IMR-90 (cell line): ENCODE measurements around the gene TRAPPC2L. TPM values are rescaled to one million over a fixed set of nuclear protein-coding genes. Genes with fewer than 3 reads are reported as not detected.

Experiments used
- ATAC-seq: fragments of 200-7000 bp; cut with Tn5 transposase; 2 replicates; pipeline ENCODE4 v1.9.1; 2020; ENCODE audit warnings: low read depth, mild to moderate bottlenecking, moderate library complexity
- BruUV-seq: library from RNA; stranded (reverse); fragments of 400-500 nt; replicated peaks from 2 replicates; lab custom pipeline; 2021; lab: Mats Ljungman, UMichigan
- CTCF ChIA-PET: fragments of 300-600 bp; formaldehyde crosslinking; extraction: SDS; loops from one replicate; lab custom pipeline; 2021; ENCODE audit warnings: antibody characterized with exemption; lab: Yijun Ruan, JAX
- POLR2A ChIA-PET: fragments of 300-600 bp; sonication (Branson Sonifier 250); formaldehyde crosslinking; loops from one replicate; lab custom pipeline; 2022; ENCODE audit warnings: antibody characterized with exemption; ENCODE audit not compliant: unreplicated experiment; lab: Charles Lee
- DNase-seq: peaks from one replicate; pipeline ENCODE4 v3.0.0; 2013
- H2AFZ ChIP-seq: replicated peaks from 2 replicates; pipeline ENCODE3; 2013; ENCODE audit warnings: low read length, mild to moderate bottlenecking; ENCODE audit not compliant: poor library complexity
- H2AK5ac ChIP-seq: 2 replicates; pipeline ENCODE4 v1.6.1; 2013; ENCODE audit warnings: low read depth, low read length, inconsistent platforms
- H2AK9ac ChIP-seq: replicated peaks from 2 replicates; pipeline ENCODE3; 2013; ENCODE audit warnings: mild to moderate bottlenecking, low read depth, low read length, moderate library complexity; ENCODE audit not compliant: poor library complexity
- H2BK120ac ChIP-seq: 2 replicates; pipeline ENCODE4 v1.6.1; 2013; ENCODE audit warnings: low read depth, low read length, inconsistent platforms
- H2BK15ac ChIP-seq: 3 replicates; pipeline ENCODE4 v1.6.1; 2013; ENCODE audit warnings: low read depth, low read length, inconsistent platforms
- H2BK20ac ChIP-seq: 2 replicates; pipeline ENCODE4 v1.6.1; 2013; ENCODE audit warnings: low read depth, mild to moderate bottlenecking, inconsistent platforms, low read length, moderate library complexity
- H2BK5ac ChIP-seq: 2 replicates; pipeline ENCODE4 v1.6.1; 2013; ENCODE audit warnings: mild to moderate bottlenecking, low read depth, low read length, inconsistent platforms; ENCODE audit not compliant: poor library complexity, severe bottlenecking
- H3K14ac ChIP-seq: replicated peaks from 2 replicates; pipeline ENCODE4 v1.6.1; 2013; ENCODE audit warnings: low read depth, low read length, inconsistent platforms
- H3K18ac ChIP-seq: 2 replicates; pipeline ENCODE4 v1.6.1; 2013; ENCODE audit warnings: low read depth, low read length, control low read depth
- H3K23ac ChIP-seq: 2 replicates; pipeline ENCODE4 v1.6.1; 2013; ENCODE audit warnings: low read depth, low read length, inconsistent platforms
- H3K27ac ChIP-seq: 2 replicates; pipeline ENCODE4 v1.5.1; 2013; ENCODE audit warnings: mild to moderate bottlenecking, control low read depth, low read length; ENCODE audit not compliant: insufficient read depth
- H3K27me3 ChIP-seq: 2 replicates; pipeline ENCODE4 v1.6.1; 2013; ENCODE audit warnings: low read length; ENCODE audit not compliant: control insufficient read depth, insufficient read depth
- H3K36me3 ChIP-seq: 2 replicates; pipeline ENCODE4 v1.6.1; 2013; ENCODE audit warnings: low read length, mixed read lengths; ENCODE audit not compliant: control insufficient read depth, insufficient read depth
- H3K4ac ChIP-seq: 2 replicates; pipeline ENCODE4 v1.6.1; 2013; ENCODE audit warnings: low read depth, low read length, inconsistent platforms
- H3K4me1 ChIP-seq: 2 replicates; pipeline ENCODE4 v1.6.1; 2013; ENCODE audit warnings: low read length, mixed read lengths; ENCODE audit not compliant: control insufficient read depth, insufficient read depth
- H3K4me2 ChIP-seq: 2 replicates; pipeline ENCODE4 v1.6.1; 2013; ENCODE audit warnings: low read depth, mild to moderate bottlenecking, control low read depth, low read length, moderate library complexity
- H3K4me3 ChIP-seq: 2 replicates; pipeline ENCODE4 v1.5.1; 2013; ENCODE audit warnings: low read depth, mild to moderate bottlenecking, control low read depth, low read length, moderate library complexity; ENCODE audit not compliant: insufficient read depth
- H3K56ac ChIP-seq: 2 replicates; pipeline ENCODE4 v1.6.1; 2013; ENCODE audit warnings: low read length, inconsistent platforms; ENCODE audit not compliant: insufficient read depth; ENCODE audit errors: extremely low read depth
- H3K79me1 ChIP-seq, 2 experiments: 2 replicates each; pipeline ENCODE4 v1.6.1; 2013; ENCODE audit warnings: low read length in 2 of 2, inconsistent platforms in 1 of 2, low read depth in 1 of 2
- H3K9ac ChIP-seq: 2 replicates; pipeline ENCODE4 v1.6.1; 2013; ENCODE audit warnings: low read depth, low read length, control low read depth
- H3K9me1 ChIP-seq: 2 replicates; pipeline ENCODE4 v1.6.1; 2013; ENCODE audit warnings: low read length, inconsistent platforms; ENCODE audit not compliant: insufficient read depth
- H3K9me3 ChIP-seq: 2 replicates; pipeline ENCODE4 v1.6.1; 2013; ENCODE audit warnings: low read length; ENCODE audit not compliant: control insufficient read depth, insufficient read depth
- H4K20me1 ChIP-seq: 2 replicates; pipeline ENCODE4 v1.6.1; 2013; ENCODE audit warnings: low read length, inconsistent platforms; ENCODE audit not compliant: insufficient read depth
- H4K5ac ChIP-seq: 2 replicates; pipeline ENCODE4 v1.6.1; 2013; ENCODE audit warnings: mild to moderate bottlenecking, low read depth, low read length, control low read depth
- H4K8ac ChIP-seq, 2 experiments: 2 replicates each; pipeline ENCODE4 v1.6.1; 2013; ENCODE audit warnings: low read depth in 2 of 2, low read length in 2 of 2, control low read depth in 1 of 2, inconsistent platforms in 1 of 2
- H4K91ac ChIP-seq: 2 replicates; pipeline ENCODE4 v1.6.1; 2013; ENCODE audit warnings: low read depth, low read length, inconsistent platforms; ENCODE audit not compliant: insufficient read depth
- RAD21 ChIP-seq: IDR thresholded peaks from 2 replicates; pipeline ENCODE4 v1.6.1; 2012; ENCODE audit warnings: low read length, improper control_type of control experiment
- WGBS, 2 experiments: methylation state at CpG; one replicate each; pipeline versions ENCODE4 v1.1.5 to v1.1.7; 2013; ENCODE audit warnings: missing lambda C conversion rate in 2 of 2; ENCODE audit not compliant: insufficient read length in 1 of 2; ENCODE audit errors: extremely low coverage in 2 of 2; 5-methylcytosine and 5-hydroxymethylcytosine counted together
- dilution Hi-C: fragments of 300-500 bp; cut with HindIII; formaldehyde crosslinking; loops from one replicate; pipeline ENCODE4 v1.14.3; 2018; ENCODE audit warnings: low sequenced_read_pairs; ENCODE audit not compliant: unreplicated experiment
- in situ Hi-C: fragments of 300-500 bp; cut with MboI; formaldehyde crosslinking; loops from 3 replicates; pipeline ENCODE4 v1.14.3; 2019; ENCODE audit warnings: low sequenced_read_pairs, inconsistent platforms, mixed read lengths
- intact Hi-C: fragments of 100-400 bp; cut with micrococcal nuclease; formaldehyde crosslinking; loops from 2 replicates; pipeline ENCODE4 v1.10.0; 2022
- polyA plus RNA-seq, 3 experiments: library from polyadenylated mRNA; depleted of rRNA; stranded (reverse); fragments of >200 nt; gene quantifications; 2 replicates each; pipeline ENCODE4 v1.2.3, GENCODE V29; 2012; ENCODE audit warnings: low replicate concordance in 1 of 3
- total RNA-seq: library from RNA; depleted of rRNA; stranded (reverse); fragments of >200 nt; gene quantifications from 2 replicates; pipeline ENCODE4 v1.2.3, GENCODE V29; 2012

Gene TRAPPC2L
- total and polyA plus RNA-seq, 2 of the 4 experiments (the other 2 are of a cell fraction): 102 to 109 TPM

DNA sequence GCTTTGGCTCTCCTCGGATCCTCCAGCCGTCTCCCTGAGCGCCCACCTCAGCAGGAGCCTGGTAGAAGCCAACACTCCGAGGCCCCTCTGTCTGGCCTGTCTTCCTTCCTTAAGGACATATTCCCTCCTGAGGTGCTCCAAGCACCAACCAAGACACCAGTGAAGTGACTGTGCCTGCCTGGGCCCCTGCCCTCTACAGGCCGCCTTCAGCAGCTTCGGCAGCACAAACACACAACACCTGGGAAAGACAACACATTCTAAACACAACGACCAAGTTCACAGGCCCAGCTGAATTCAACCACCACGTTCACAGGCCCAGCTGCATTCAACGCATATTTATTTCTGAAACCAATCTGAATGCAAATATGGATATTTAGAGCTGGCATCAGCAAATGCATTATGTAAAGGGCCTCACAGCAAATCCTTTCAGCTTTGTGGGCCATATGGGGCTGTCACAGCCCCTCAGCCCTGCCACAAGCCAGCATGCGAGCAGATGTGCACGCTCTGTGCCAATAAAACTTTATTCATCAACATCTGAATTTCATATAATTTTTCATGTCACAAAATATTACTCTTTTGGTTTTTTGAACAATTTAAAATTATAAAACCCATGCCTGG is 12.4 kb upstream of the TRAPPC2L start:
- no peak for TF ChIP-seq RAD21
- no peaks in the 10 kb centered on the region for H3K9me1 ChIP-seq
- no peak overlapping the region for H3K4me3 ChIP-seq
- ChIA-PET POLR2A (no interaction called here), CTCF (interaction anchor here (1.6 kb wide), 1 partner anchor 13 kb away, joined by 6 read pairs; no protein-coding TSS in a partner anchor)
- H3K14ac ChIP-seq: no peak overlapping the region
- intact Hi-C loops (no loop called here), dilution Hi-C loops (no loop called here), in situ Hi-C loops (no loop called here)
- H4K8ac ChIP-seq: no peak overlapping the region
- no peak overlapping the region for H2AFZ ChIP-seq
- no peak overlapping the region for H3K4ac ChIP-seq
- no peak overlapping the region for H3K4me2 ChIP-seq
- no peak overlapping the region for H4K91ac ChIP-seq
- no peaks in the 10 kb centered on the region for H3K27me3 ChIP-seq
- peaks cover 3% of the 10 kb centered on the region; the same call in 1 of the 2 replicates for H3K4me1 ChIP-seq
- BruUV-seq: no TSS peak
- no peak overlapping the region for H2BK15ac ChIP-seq
- no peak overlapping the region for H3K18ac ChIP-seq
- DNase-seq (no peak), ATAC-seq (no peak; the same call in 1 of the 2 replicates)
- no peak overlapping the region for H3K56ac ChIP-seq
- H4K5ac ChIP-seq: no peak overlapping the region
- H2BK120ac ChIP-seq: no peak overlapping the region
- H2AK9ac ChIP-seq: no peak overlapping the region
- 93% methylated on average over 2 of the region's 11 CpGs; no CpG with 5 or more reads in 1 of the 2 experiments for WGBS, 2 experiments
- H3K9ac ChIP-seq: no peak overlapping the region
- peaks cover 23% of the 10 kb centered on the region for H3K36me3 ChIP-seq
- H2BK20ac ChIP-seq: no peak overlapping the region
- peaks cover 4 to 16% of the 10 kb centered on the region in 2 experiments; a peak in 2 of 4 replicates for H3K79me1 ChIP-seq
- H4K20me1 ChIP-seq: peaks cover 3% of the 10 kb centered on the region; the same call in 1 of the 2 replicates
- H3K23ac ChIP-seq: no peak overlapping the region
- H3K9me3 ChIP-seq: no peaks in the 10 kb centered on the region
- no peak overlapping the region for H2BK5ac ChIP-seq
- no peak overlapping the region for H2AK5ac ChIP-seq
- no peak overlapping the region for H3K27ac ChIP-seq
